GM23338 (cell line): ENCODE data around the gene ADAMTS15. TPM values are rescaled to one million over a fixed set of nuclear protein-coding genes. Genes with fewer than 3 reads are reported as not detected.

ENCODE experiments used
- ATAC-seq: fragments of 200-7000 bp; cut with Tn5 transposase; 3 replicates; pipeline ENCODE4 v1.9.1; 2020
- DNase-seq: peaks from one replicate; pipeline ENCODE4 v3.0.0-alpha.2; 2015; ENCODE audit warnings: low spot score
- H2AFZ ChIP-seq: fragments of 200-600 bp; sonication (generic); 2 replicates; pipeline ENCODE4 v1.8.0; 2016; ENCODE audit warnings: antibody characterized with exemption, mild to moderate bottlenecking, moderate library complexity
- H3F3A ChIP-seq: fragments of 200-600 bp; sonication (generic); replicated peaks from 2 replicates; pipeline ENCODE4 v1.8.0; 2017; ENCODE audit warnings: antibody characterized with exemption, mixed run types, low read depth
- H3K27ac ChIP-seq: fragments of 200-600 bp; sonication (generic); 2 replicates; pipeline ENCODE4 v1.6.1; 2016; ENCODE audit warnings: low read depth
- H3K27me3 ChIP-seq: fragments of 200-600 bp; sonication (generic); 2 replicates; pipeline ENCODE4 v1.8.0; 2016; ENCODE audit warnings: mild to moderate bottlenecking, mixed run types, moderate library complexity; ENCODE audit not compliant: insufficient read depth
- H3K36me3 ChIP-seq: fragments of 200-600 bp; sonication (generic); 2 replicates; pipeline ENCODE4 v1.8.0; 2016; ENCODE audit warnings: mild to moderate bottlenecking; ENCODE audit not compliant: insufficient read depth
- H3K4me1 ChIP-seq: fragments of 200-600 bp; sonication (generic); 2 replicates; pipeline ENCODE4 v1.8.0; 2016; ENCODE audit warnings: mild to moderate bottlenecking, moderate library complexity; ENCODE audit not compliant: insufficient read depth
- H3K4me2 ChIP-seq: fragments of 200-600 bp; sonication (generic); 2 replicates; pipeline ENCODE4 v1.7.1; 2017; ENCODE audit warnings: mixed run types
- H3K4me3 ChIP-seq: fragments of 200-600 bp; sonication (generic); 2 replicates; pipeline ENCODE4 v1.6.1; 2016; ENCODE audit warnings: mixed run types
- H3K79me2 ChIP-seq: fragments of 200-600 bp; sonication (generic); replicated peaks from 2 replicates; pipeline ENCODE4 v1.8.0; 2017; ENCODE audit warnings: mild to moderate bottlenecking; ENCODE audit not compliant: insufficient read depth
- H3K9me2 ChIP-seq: fragments of 200-600 bp; sonication (generic); 2 replicates; pipeline ENCODE4 v1.8.0; 2017; ENCODE audit not compliant: insufficient read depth
- H4K20me1 ChIP-seq: fragments of 200-600 bp; sonication (generic); replicated peaks from 2 replicates; pipeline ENCODE4 v1.8.0; 2017; ENCODE audit warnings: mild to moderate bottlenecking; ENCODE audit not compliant: insufficient read depth
- H3K27ac Mint-ChIP-seq: 2 replicates; pipeline ENCODE4 v1.8.0; 2020; ENCODE audit warnings: inconsistent platforms, mild to moderate bottlenecking, moderate library complexity, mixed read lengths
- H3K27me3 Mint-ChIP-seq: 3 replicates; pipeline ENCODE4 v1.8.0; 2022; ENCODE audit warnings: low read depth, mild to moderate bottlenecking, moderate library complexity, mixed read lengths, inconsistent platforms; ENCODE audit not compliant: insufficient read depth, poor library complexity
- H3K36me3 Mint-ChIP-seq: 3 replicates; pipeline ENCODE4 v1.8.0; 2021; ENCODE audit warnings: low read depth, mild to moderate bottlenecking, inconsistent platforms, moderate library complexity, mixed read lengths
- H3K4me1 Mint-ChIP-seq: 3 replicates; pipeline ENCODE4 v1.8.0; 2020; ENCODE audit warnings: mild to moderate bottlenecking, inconsistent platforms, mixed read lengths
- H3K4me3 Mint-ChIP-seq: 3 replicates; pipeline ENCODE4 v1.8.0; 2021; ENCODE audit warnings: moderate library complexity, mild to moderate bottlenecking, inconsistent platforms, mixed read lengths
- H3K9me3 Mint-ChIP-seq: 3 replicates; pipeline ENCODE4 v1.8.0; 2020; ENCODE audit warnings: moderate library complexity, mild to moderate bottlenecking, inconsistent platforms, mixed read lengths
- CREB1 ChIP-seq: fragments of 250-450 bp; sonication (Bioruptor Pico); IDR thresholded peaks from 2 replicates; pipeline ENCODE4 v1.5.0; 2020; ENCODE audit warnings: low read depth, mild to moderate bottlenecking, moderate library complexity
- CTCF ChIP-seq, 2 experiments: fragments of 200-600 bp in 1 of 2; sonication (generic) in 1 of 2; conservative IDR thresholded peaks; 2 replicates each; pipeline versions ENCODE4 v1.5.1 to v1.6.1; 2016 to 2017; ENCODE audit warnings: antibody characterized with exemption in 2 of 2, low read depth in 2 of 2, mild to moderate bottlenecking in 2 of 2, moderate library complexity in 1 of 2
- EZH2 ChIP-seq: fragments of 200-600 bp; sonication (generic); IDR thresholded peaks from one replicate; pipeline ENCODE4 v1.8.0; 2017; ENCODE audit warnings: antibody characterized with exemption, mild to moderate bottlenecking, low read depth; ENCODE audit not compliant: unreplicated experiment
- EZH2phosphoT487 ChIP-seq: fragments of 200-600 bp; sonication (generic); IDR thresholded peaks from one replicate; pipeline ENCODE4 v1.8.1; 2018; ENCODE audit warnings: antibody characterized with exemption; ENCODE audit not compliant: unreplicated experiment
- JUNB ChIP-seq: IDR thresholded peaks from one replicate; pipeline ENCODE4 v1.6.1; 2016; ENCODE audit warnings: antibody characterized with exemption; ENCODE audit not compliant: unreplicated experiment
- NANOG ChIP-seq: IDR thresholded peaks from 2 replicates; pipeline ENCODE4 v1.6.1; 2016; ENCODE audit warnings: antibody characterized with exemption, borderline replicate concordance
- POLR2AphosphoS5 ChIP-seq: IDR thresholded peaks from 2 replicates; pipeline ENCODE4 v1.6.1; 2016; ENCODE audit warnings: antibody characterized with exemption, low read depth
- REST ChIP-seq: IDR thresholded peaks from one replicate; pipeline ENCODE4 v1.6.1; 2018; ENCODE audit warnings: antibody characterized with exemption; ENCODE audit not compliant: unreplicated experiment
- STAT1 ChIP-seq: IDR thresholded peaks from one replicate; pipeline ENCODE4 v1.6.1; 2016; ENCODE audit warnings: antibody characterized with exemption; ENCODE audit not compliant: unreplicated experiment
- ZNF114 ChIP-seq: fragments of 250-450 bp; sonication (Bioruptor Pico); IDR thresholded peaks from 2 replicates; pipeline ENCODE4 v1.5.0; 2020; ENCODE audit warnings: mild to moderate bottlenecking, moderate library complexity
- ZNF331 ChIP-seq: fragments of 250-450 bp; sonication (Bioruptor Pico); IDR thresholded peaks from 2 replicates; pipeline ENCODE4 v1.5.0; 2020; ENCODE audit warnings: low read depth, mild to moderate bottlenecking, moderate library complexity
- ZNF462 ChIP-seq: fragments of 250-450 bp; sonication (Bioruptor Pico); IDR thresholded peaks from 2 replicates; pipeline ENCODE4 v1.5.0; 2020; ENCODE audit warnings: mild to moderate bottlenecking, moderate library complexity
- polyA plus RNA-seq: library from polyadenylated mRNA; unstranded; fragments of >200 nt; fragmentation: Nextera tagmentation; extraction: Ambion mirVana; gene quantifications from 2 replicates; pipeline ENCODE4 v1.2.1, GENCODE V29; 2016
- total RNA-seq: library from RNA; depleted of rRNA; stranded (reverse); fragments of >200 nt; shearing (Covaris generic); gene quantifications from 2 replicates; pipeline ENCODE4 v1.2.3, GENCODE V29; 2014
- TF ChIP-seq, protein P1 (sequence below): IDR thresholded peaks from 2 replicates; pipeline ENCODE4 v1.6.1; 2016; ENCODE audit warnings: antibody characterized with exemption

The ADAMTS15 gene
- total and polyA plus RNA-seq, 2 experiments from 2014 or later = 0.42 to 5.6 TPM

- Histone ChIP-seq H3K9me2 (peaks cover 14% of the 10 kb centered on the region), H3K27me3 (no peaks in the 10 kb centered on the region), H3F3A (no peaks in the 10 kb centered on the region), H3K4me2 (no peak overlapping the region), H3K79me2 (no peaks in the 10 kb centered on the region), H3K27ac (no peak overlapping the region), H2AFZ (peak overlapping the region; percentile 43; the same call in 1 of the 2 replicates), H3K4me1 (peaks cover 11% of the 10 kb centered on the region), H4K20me1 (no peaks in the 10 kb centered on the region), H3K4me3 (no peak overlapping the region), H3K36me3 (no peaks in the 10 kb centered on the region)
- no peaks in the 10 kb centered on the region for H3K36me3 Mint-ChIP-seq
- H3K27ac Mint-ChIP-seq = no peak overlapping the region; the same call in 1 of the 2 replicates
- no peak for ATAC-seq
- H3K4me3 Mint-ChIP-seq = no peak overlapping the region
- TF ChIP-seq CTCF (conservative IDR thresholded peaks at IDR 0.05; ENCODE audit: low read depth in 2 of 2) (no peak), ZNF462 (no peak), ZNF114 (no peak), NANOG (no peak), ZNF331 (no peak), JUNB (no peak), STAT1 (no peak), CREB1 (no peak), POLR2AphosphoS5 (no peak), EZH2phosphoT487 (no peak), REST (no peak), EZH2 (no peak)
- TF ChIP-seq, protein P1, sequence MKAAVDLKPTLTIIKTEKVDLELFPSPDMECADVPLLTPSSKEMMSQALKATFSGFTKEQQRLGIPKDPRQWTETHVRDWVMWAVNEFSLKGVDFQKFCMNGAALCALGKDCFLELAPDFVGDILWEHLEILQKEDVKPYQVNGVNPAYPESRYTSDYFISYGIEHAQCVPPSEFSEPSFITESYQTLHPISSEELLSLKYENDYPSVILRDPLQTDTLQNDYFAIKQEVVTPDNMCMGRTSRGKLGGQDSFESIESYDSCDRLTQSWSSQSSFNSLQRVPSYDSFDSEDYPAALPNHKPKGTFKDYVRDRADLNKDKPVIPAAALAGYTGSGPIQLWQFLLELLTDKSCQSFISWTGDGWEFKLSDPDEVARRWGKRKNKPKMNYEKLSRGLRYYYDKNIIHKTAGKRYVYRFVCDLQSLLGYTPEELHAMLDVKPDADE = no peak
- peaks cover 25% of the 10 kb centered on the region for H3K4me1 Mint-ChIP-seq
- no peak for DNase-seq
- H3K9me3 Mint-ChIP-seq = no peaks in the 10 kb centered on the region
- H3K27me3 Mint-ChIP-seq = peaks cover 11% of the 10 kb centered on the region
These were observed 74.7 kb downstream of the ADAMTS15 start for GRCh38 chr11:130523166-130523565.
